GM12875 (cell line): ENCODE measurements around the gene TCF12.

ENCODE experiments used
- H3K4me3 ChIP-seq: one replicate; pipeline ENCODE4 v1.5.1; 2011; ENCODE audit warnings: low read depth, low read length, control low read depth
- CTCF ChIP-seq: IDR thresholded peaks from 2 replicates; pipeline ENCODE4 v1.5.1; 2011; ENCODE audit warnings: low read depth, mild to moderate bottlenecking, control low read depth, inconsistent platforms, low read length, moderate library complexity, borderline replicate concordance; ENCODE audit not compliant: insufficient read depth

TCF12 gene

GRCh38 chr15:56973463-56973862 is 55.0 kb downstream of the TCF12 start:
- TF ChIP-seq CTCF = no peak
- no peak overlapping the region for H3K4me3 ChIP-seq

GRCh38 chr15:56977232-56977631 is 58.8 kb downstream of the TCF12 start:
- no peak overlapping the region for H3K4me3 ChIP-seq
- TF ChIP-seq CTCF = no peak

- H3K4me3 ChIP-seq = no peak overlapping the region
These were observed 60.6 kb downstream of the TCF12 start for GRCh38 chr15:56978898-56979662.

GRCh38 chr15:56980473-56980872 is 62.0 kb downstream of the TCF12 start:
- no peak overlapping the region for H3K4me3 ChIP-seq
- TF ChIP-seq CTCF = no peak

More at GRCh38 chr15:56978898-56979662, 60.6 kb downstream of the TCF12 start:
- TF ChIP-seq CTCF = no peak

- H3K4me3 ChIP-seq = no peak overlapping the region
- no peak for TF ChIP-seq CTCF
These were observed 62.7 kb downstream of the TCF12 start for GRCh38 chr15:56981160-56981559.

GRCh38 chr15:56982987-56983386 is 64.5 kb downstream of the TCF12 start:
- no peak for TF ChIP-seq CTCF
- H3K4me3 ChIP-seq = no peak overlapping the region

GRCh38 chr15:56984681-56985481 is 66.4 kb downstream of the TCF12 start:
- no peak for TF ChIP-seq CTCF
- H3K4me3 ChIP-seq = no peak overlapping the region
